Brain microvascular endothelial cell (primary cell): ENCODE results near the gene EPHB2.

ENCODE experiments used
- DNase-seq: peaks from one replicate; pipeline ENCODE4 v3.0.0-alpha.2; 2020
- H3K27ac ChIP-seq: fragments of 250-450 bp; sonication (Bioruptor Pico); 2 replicates; pipeline ENCODE4 v1.5.1; 2020; ENCODE audit warnings: mild to moderate bottlenecking, moderate library complexity
- H3K27me3 ChIP-seq: fragments of 250-450 bp; sonication (Bioruptor Pico); replicated peaks from 2 replicates; pipeline ENCODE4 v1.5.1; 2020; ENCODE audit warnings: mild to moderate bottlenecking
- H3K36me3 ChIP-seq: fragments of 250-450 bp; sonication (Bioruptor Pico); replicated peaks from 2 replicates; pipeline ENCODE4 v1.5.1; 2020; ENCODE audit warnings: mild to moderate bottlenecking
- H3K4me3 ChIP-seq: 2 replicates; pipeline ENCODE4 v1.5.1; 2011; ENCODE audit warnings: low read depth, mild to moderate bottlenecking, control low read depth, low read length, moderate library complexity
- CTCF ChIP-seq: IDR thresholded peaks from 2 replicates; pipeline ENCODE4 v1.5.1; 2011; ENCODE audit warnings: low read depth, mild to moderate bottlenecking, moderate library complexity, low read length, control low read depth, inconsistent platforms; ENCODE audit errors: missing control alignments
- in situ Hi-C: cut with HindIII; loops from 2 replicates; pipeline ENCODE4 v1.10.0; 2017; ENCODE audit warnings: low sequenced_read_pairs, low pct_ligation_motif_present

EPHB2 gene

GRCh38 chr1:22722901-22723550, 12.4 kb downstream of the EPHB2 start:
- no peaks in the 10 kb centered on the region for H3K36me3 ChIP-seq
- in situ Hi-C loops = no loop called here
- H3K27me3 ChIP-seq = no peaks in the 10 kb centered on the region
- no peak overlapping the region for H3K27ac ChIP-seq
- no peak overlapping the region for H3K4me3 ChIP-seq
- no peak for TF ChIP-seq CTCF
- DNase-seq = no peak

- Histone ChIP-seq H3K27ac (no peak overlapping the region), H3K36me3 (no peaks in the 10 kb centered on the region), H3K4me3 (no peak overlapping the region), H3K27me3 (no peaks in the 10 kb centered on the region)
- no peak for DNase-seq
- TF ChIP-seq CTCF = no peak
- in situ Hi-C loops = no loop called here
These were observed 17.2 kb downstream of the EPHB2 start for GRCh38 chr1:22727873-22728272.

DNA sequence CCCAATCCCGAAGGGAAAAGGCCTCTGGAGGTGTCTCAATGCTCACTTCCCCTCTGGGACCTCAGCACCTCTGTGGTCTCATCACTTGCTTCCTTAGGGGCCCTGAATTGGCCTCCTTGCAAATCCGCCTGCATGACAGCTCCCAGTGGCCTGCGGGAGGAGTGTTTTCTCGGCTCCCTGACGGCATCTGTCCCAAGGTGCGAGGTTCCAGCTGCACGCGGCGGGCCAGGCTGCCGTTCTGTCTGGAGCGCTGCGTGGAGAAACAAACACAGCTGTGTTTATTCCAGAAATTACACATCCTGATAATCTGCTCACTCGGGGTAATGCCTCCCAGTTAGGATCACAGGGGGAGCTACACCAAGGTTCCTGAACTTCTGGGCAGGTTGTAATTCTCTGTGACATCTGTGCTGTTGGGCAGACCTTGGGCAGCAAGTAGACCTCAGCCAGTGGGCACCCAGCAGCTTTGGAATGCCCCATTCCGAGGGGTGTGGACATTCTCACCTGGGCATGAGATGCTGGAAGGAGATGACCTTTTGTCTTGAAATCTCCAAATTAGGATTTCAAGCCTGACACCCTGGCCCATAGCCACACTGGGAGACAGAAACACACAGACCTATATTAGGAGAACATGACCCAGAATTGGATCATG, 18.2 kb downstream of the EPHB2 start:
- DNase-seq = no peak
- Histone ChIP-seq H3K27me3 (no peaks in the 10 kb centered on the region), H3K4me3 (no peak overlapping the region), H3K36me3 (no peaks in the 10 kb centered on the region), H3K27ac (no peak overlapping the region)
- no peak for TF ChIP-seq CTCF
- in situ Hi-C loops = no loop called here

DNA sequence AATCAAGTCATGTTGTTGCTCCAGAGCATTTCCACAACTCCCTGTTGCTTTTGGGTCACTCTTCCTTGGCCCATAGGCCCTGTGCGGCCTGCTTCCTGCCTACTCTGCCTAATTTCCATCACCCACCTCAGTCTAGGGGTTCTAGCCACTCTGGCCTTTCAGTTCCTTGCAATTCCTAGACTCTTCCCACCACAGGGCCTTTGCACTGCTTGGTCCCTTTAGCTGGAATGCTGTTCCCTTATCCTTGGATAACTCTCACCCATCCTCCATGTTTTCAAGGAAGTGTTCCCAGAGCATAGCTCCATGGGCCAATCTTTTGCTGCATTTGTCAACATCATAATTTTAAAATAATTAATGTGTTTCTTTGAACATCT, 18.7 kb downstream of the EPHB2 start:
- H3K36me3 ChIP-seq = no peaks in the 10 kb centered on the region
- in situ Hi-C loops = no loop called here
- TF ChIP-seq CTCF = no peak
- H3K4me3 ChIP-seq = no peak overlapping the region
- no peak overlapping the region for H3K27ac ChIP-seq
- DNase-seq = no peak
- H3K27me3 ChIP-seq = no peaks in the 10 kb centered on the region

- H3K4me3 ChIP-seq = no peak overlapping the region
- DNase-seq = no peak
- in situ Hi-C loops = no loop called here
- H3K36me3 ChIP-seq = no peaks in the 10 kb centered on the region
- no peak overlapping the region for H3K27ac ChIP-seq
- TF ChIP-seq CTCF = no peak
- no peaks in the 10 kb centered on the region for H3K27me3 ChIP-seq
These were observed 19.3 kb downstream of the EPHB2 start for GRCh38 chr1:22729912-22730311.
